ENCODE data around the gene ARHGEF37.
A peak's percentile ranks its signal among the peaks of the same experiment; 100 is the strongest.

Gene ARHGEF37

GRCh38 chr5:149603920-149604319, 22.6 kb downstream of the ARHGEF37 start:
- DNase-seq (ENCODE audit: low spot score): no peak

- no peak for DNase-seq (ENCODE audit: low spot score)
These were observed 23.0 kb downstream of the ARHGEF37 start for GRCh38 chr5:149604321-149604720.

- DNase-seq (ENCODE audit: low spot score): no peak
These were observed 24.2 kb downstream of the ARHGEF37 start for GRCh38 chr5:149605354-149605997.

GRCh38 chr5:149605998-149606724, 24.9 kb downstream of the ARHGEF37 start:
- no peak for DNase-seq (ENCODE audit: low spot score)

GRCh38 chr5:149608936-149609545, 27.7 kb downstream of the ARHGEF37 start:
- no peak for DNase-seq (ENCODE audit: low spot score)

- no peak for DNase-seq (ENCODE audit: low spot score)
These were observed 28.4 kb downstream of the ARHGEF37 start for GRCh38 chr5:149609640-149610219.

GRCh38 chr5:149610589-149611255, 29.4 kb downstream of the ARHGEF37 start:
- DNase-seq (ENCODE audit: low spot score): no peak

- no peak for DNase-seq (ENCODE audit: low spot score)
These were observed 30.0 kb downstream of the ARHGEF37 start for GRCh38 chr5:149611326-149611725.

- no peak for DNase-seq (ENCODE audit: low spot score)
These were observed 33.0 kb downstream of the ARHGEF37 start for GRCh38 chr5:149614034-149614907.

- no peak for DNase-seq (ENCODE audit: low spot score)
These were observed 34.7 kb downstream of the ARHGEF37 start for GRCh38 chr5:149615976-149616375.

- no peak for DNase-seq (ENCODE audit: low spot score)
These were observed 35.5 kb downstream of the ARHGEF37 start for GRCh38 chr5:149616727-149617285.

GRCh38 chr5:149617760-149618306, 36.5 kb downstream of the ARHGEF37 start:
- DNase-seq (ENCODE audit: low spot score): no peak

GRCh38 chr5:149618581-149619248, 37.4 kb downstream of the ARHGEF37 start:
- DNase-seq (ENCODE audit: low spot score): peak; percentile 69

GRCh38 chr5:149621415-149622098, 40.3 kb downstream of the ARHGEF37 start:
- DNase-seq (ENCODE audit: low spot score): no peak

GRCh38 chr5:149622466-149622865, 41.2 kb downstream of the ARHGEF37 start:
- no peak for DNase-seq (ENCODE audit: low spot score)

GRCh38 chr5:149623473-149623872, 42.2 kb downstream of the ARHGEF37 start:
- no peak for DNase-seq (ENCODE audit: low spot score)

- no peak for DNase-seq (ENCODE audit: low spot score)
These were observed 45.8 kb downstream of the ARHGEF37 start for GRCh38 chr5:149627070-149627469.

- no peak for DNase-seq (ENCODE audit: low spot score)
These were observed 46.9 kb downstream of the ARHGEF37 start for GRCh38 chr5:149628221-149628620.

GRCh38 chr5:149628846-149629388, 47.6 kb downstream of the ARHGEF37 start:
- no peak for DNase-seq (ENCODE audit: low spot score)
